Measurements from ENCODE around the gene PDE4D. TPM values are rescaled to one million over a fixed set of nuclear protein-coding genes. Genes with fewer than 3 reads are reported as not detected.

Gene PDE4D
- total RNA-seq, 1 donor from 2014 or later: 50.0 TPM

- H3K4me3 Mint-ChIP-seq: no peak overlapping the region
- peaks cover 20% of the 10 kb centered on the region for H3K4me1 Mint-ChIP-seq (ENCODE audit: unreplicated experiment)
- H3K36me3 Mint-ChIP-seq: peaks cover 18% of the 10 kb centered on the region
- H3K27ac Mint-ChIP-seq: peak overlapping the region; percentile 28
- no peak for TF ChIP-seq CTCF (conservative IDR thresholded peaks at IDR 0.05)
- H3K9me3 Mint-ChIP-seq: peaks cover 13% of the 10 kb centered on the region
- no peak for DNase-seq (ENCODE audit: extremely low spot score, unreplicated experiment)
- H3K27me3 Mint-ChIP-seq: no peaks in the 10 kb centered on the region
These were observed 591.8 kb downstream of the PDE4D start for GRCh38 chr5:59301727-59302126.

- peaks cover 13% of the 10 kb centered on the region for H3K9me3 Mint-ChIP-seq
- TF ChIP-seq CTCF (conservative IDR thresholded peaks at IDR 0.05): no peak
- H3K4me1 Mint-ChIP-seq (ENCODE audit: unreplicated experiment): peaks cover 27% of the 10 kb centered on the region
- H3K36me3 Mint-ChIP-seq: peaks cover 15% of the 10 kb centered on the region
- H3K4me3 Mint-ChIP-seq: no peak overlapping the region
- no peak for DNase-seq (ENCODE audit: extremely low spot score, unreplicated experiment)
- H3K27ac Mint-ChIP-seq: peak overlapping the region; percentile 28
- H3K27me3 Mint-ChIP-seq: no peaks in the 10 kb centered on the region
These were observed 592.6 kb downstream of the PDE4D start for GRCh38 chr5:59300930-59301329.

- H3K4me1 Mint-ChIP-seq (ENCODE audit: unreplicated experiment): peaks cover 27% of the 10 kb centered on the region
- no peak for TF ChIP-seq CTCF (conservative IDR thresholded peaks at IDR 0.05)
- no peak for DNase-seq (ENCODE audit: extremely low spot score, unreplicated experiment)
- no peak overlapping the region for H3K27ac Mint-ChIP-seq
- H3K4me3 Mint-ChIP-seq: no peak overlapping the region
- no peaks in the 10 kb centered on the region for H3K27me3 Mint-ChIP-seq
- H3K36me3 Mint-ChIP-seq: peaks cover 10% of the 10 kb centered on the region
- H3K9me3 Mint-ChIP-seq: peaks cover 13% of the 10 kb centered on the region
These were observed 594.5 kb downstream of the PDE4D start for GRCh38 chr5:59299006-59299405.

- Mint-ChIP-seq H3K4me3 (peak overlapping the region; percentile 80), H3K27me3 (no peaks in the 10 kb centered on the region), H3K9me3 (no peaks in the 10 kb centered on the region), H3K4me1 (ENCODE audit: unreplicated experiment) (peaks cover 26% of the 10 kb centered on the region), H3K36me3 (peaks cover 3% of the 10 kb centered on the region), H3K27ac (peak overlapping the region; percentile 87)
- TF ChIP-seq CTCF (conservative IDR thresholded peaks at IDR 0.05): no peak
- DNase-seq (ENCODE audit: extremely low spot score, unreplicated experiment): no peak
These were observed 596.9 kb downstream of the PDE4D start for GRCh38 chr5:59296317-59297264.

GRCh38 chr5:59293700-59294099, 599.8 kb downstream of the PDE4D start:
- no peaks in the 10 kb centered on the region for H3K9me3 Mint-ChIP-seq
- H3K36me3 Mint-ChIP-seq: peaks cover 3% of the 10 kb centered on the region
- H3K4me1 Mint-ChIP-seq (ENCODE audit: unreplicated experiment): peaks cover 16% of the 10 kb centered on the region
- no peak for TF ChIP-seq CTCF (conservative IDR thresholded peaks at IDR 0.05)
- H3K27me3 Mint-ChIP-seq: no peaks in the 10 kb centered on the region
- no peak overlapping the region for H3K27ac Mint-ChIP-seq
- H3K4me3 Mint-ChIP-seq: no peak overlapping the region
- DNase-seq (ENCODE audit: extremely low spot score, unreplicated experiment): no peak

Data from type B pancreatic cell (in vitro differentiated cells).